ENCODE results near the gene IDS.
A peak's percentile ranks its signal among the peaks of the same experiment; 100 is the strongest.
"Not testable (repeated sequence)": the region's sequence is repeated elsewhere in the genome, so short reads cannot be mapped to it uniquely, and the experiment has no call there.

IDS gene, protein sequence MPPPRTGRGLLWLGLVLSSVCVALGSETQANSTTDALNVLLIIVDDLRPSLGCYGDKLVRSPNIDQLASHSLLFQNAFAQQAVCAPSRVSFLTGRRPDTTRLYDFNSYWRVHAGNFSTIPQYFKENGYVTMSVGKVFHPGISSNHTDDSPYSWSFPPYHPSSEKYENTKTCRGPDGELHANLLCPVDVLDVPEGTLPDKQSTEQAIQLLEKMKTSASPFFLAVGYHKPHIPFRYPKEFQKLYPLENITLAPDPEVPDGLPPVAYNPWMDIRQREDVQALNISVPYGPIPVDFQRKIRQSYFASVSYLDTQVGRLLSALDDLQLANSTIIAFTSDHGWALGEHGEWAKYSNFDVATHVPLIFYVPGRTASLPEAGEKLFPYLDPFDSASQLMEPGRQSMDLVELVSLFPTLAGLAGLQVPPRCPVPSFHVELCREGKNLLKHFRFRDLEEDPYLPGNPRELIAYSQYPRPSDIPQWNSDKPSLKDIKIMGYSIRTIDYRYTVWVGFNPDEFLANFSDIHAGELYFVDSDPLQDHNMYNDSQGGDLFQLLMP

GRCh38 chrX:149504915-149505651, at the start of gene IDS:
TSS of gene IDS (minus strand) at chrX:149505306. CDS start at chrX:149505137, 169 bp downstream.
- peak; percentile 77 for DNase-seq (ENCODE audit: low read depth)

DNA sequence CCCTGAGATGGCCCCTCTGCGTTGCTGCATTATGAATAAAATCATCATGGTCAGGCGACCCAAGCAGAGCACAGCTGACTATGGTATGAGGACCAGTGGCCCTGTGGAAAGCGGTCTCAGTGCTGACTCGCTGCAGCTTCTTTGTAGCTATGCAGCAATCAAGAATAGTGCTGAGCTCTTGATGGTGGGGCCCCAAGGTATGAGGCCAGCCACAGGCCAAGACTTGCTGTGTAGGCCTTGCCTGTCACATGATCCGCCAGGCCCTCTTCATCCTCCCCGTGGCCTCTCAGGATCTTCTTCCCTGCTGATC, 46.8 kb upstream of the IDS start:
- DNase-seq (ENCODE audit: low read depth), result not testable (repeated sequence)

- DNase-seq (ENCODE audit: low read depth), result not testable (repeated sequence)
Measured at GRCh38 chrX:149551245-149551938, 46.3 kb upstream of the IDS start.

GRCh38 chrX:149550454-149550853, 45.3 kb upstream of the IDS start:
- DNase-seq (ENCODE audit: low read depth), result not testable (repeated sequence)

DNA sequence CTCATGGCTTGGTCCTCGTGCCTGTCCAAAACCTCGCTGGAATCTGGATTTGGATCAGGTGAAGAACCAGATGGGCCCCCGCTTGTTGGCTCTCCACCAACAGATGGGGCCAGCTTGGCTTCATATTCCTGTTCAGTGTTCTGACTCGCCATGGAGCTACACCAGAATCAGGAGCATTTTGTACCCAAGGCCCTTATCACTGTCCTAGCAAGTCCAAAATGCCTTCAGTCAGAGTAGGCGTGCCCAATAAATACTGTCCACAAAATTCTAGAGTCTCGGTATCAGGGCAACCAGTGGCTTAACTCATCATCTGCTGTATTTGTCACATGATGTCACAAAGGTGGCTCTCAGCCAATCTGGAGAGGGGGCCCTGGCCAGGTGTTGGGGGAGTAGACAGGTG, 44.6 kb upstream of the IDS start, which contains the start of gene HSFX3:
HSFX3 (minus strand) TSS at position 224 of the 400 bp plus-strand sequence; CDS start at position 152, 72 bp downstream.
- DNase-seq (ENCODE audit: low read depth), result not testable (repeated sequence)

GRCh38 chrX:149547782-149548181, 42.7 kb upstream of the IDS start:
- DNase-seq (ENCODE audit: low read depth), result not testable (repeated sequence)

DNA sequence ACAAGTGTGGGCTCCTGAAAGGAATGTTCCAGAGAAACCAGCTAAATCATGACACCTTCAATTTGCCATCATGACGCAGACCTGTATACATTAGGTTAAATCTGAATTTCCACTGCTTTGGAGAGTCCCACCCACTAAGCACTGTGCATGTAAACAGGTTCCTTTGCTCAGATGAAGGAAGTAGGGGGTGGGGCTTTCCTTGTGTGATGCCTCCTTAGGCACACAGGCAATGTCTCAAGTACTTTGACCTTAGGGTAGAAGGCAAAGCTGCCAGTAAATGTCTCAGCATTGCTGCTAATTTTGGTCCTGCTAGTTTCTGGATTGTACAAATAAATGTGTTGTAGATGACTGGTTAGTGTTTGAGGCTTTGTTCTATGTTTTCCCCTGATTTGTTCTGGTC, 41.9 kb upstream of the IDS start:
- DNase-seq (ENCODE audit: low read depth), result not testable (repeated sequence)

- not testable (repeated sequence) for DNase-seq (ENCODE audit: low read depth)
Measured at GRCh38 chrX:149545545-149546543, 40.7 kb upstream of the IDS start.

GRCh38 chrX:149541521-149542047, 36.5 kb upstream of the IDS start:
- no peak for DNase-seq (ENCODE audit: low read depth)

DNA sequence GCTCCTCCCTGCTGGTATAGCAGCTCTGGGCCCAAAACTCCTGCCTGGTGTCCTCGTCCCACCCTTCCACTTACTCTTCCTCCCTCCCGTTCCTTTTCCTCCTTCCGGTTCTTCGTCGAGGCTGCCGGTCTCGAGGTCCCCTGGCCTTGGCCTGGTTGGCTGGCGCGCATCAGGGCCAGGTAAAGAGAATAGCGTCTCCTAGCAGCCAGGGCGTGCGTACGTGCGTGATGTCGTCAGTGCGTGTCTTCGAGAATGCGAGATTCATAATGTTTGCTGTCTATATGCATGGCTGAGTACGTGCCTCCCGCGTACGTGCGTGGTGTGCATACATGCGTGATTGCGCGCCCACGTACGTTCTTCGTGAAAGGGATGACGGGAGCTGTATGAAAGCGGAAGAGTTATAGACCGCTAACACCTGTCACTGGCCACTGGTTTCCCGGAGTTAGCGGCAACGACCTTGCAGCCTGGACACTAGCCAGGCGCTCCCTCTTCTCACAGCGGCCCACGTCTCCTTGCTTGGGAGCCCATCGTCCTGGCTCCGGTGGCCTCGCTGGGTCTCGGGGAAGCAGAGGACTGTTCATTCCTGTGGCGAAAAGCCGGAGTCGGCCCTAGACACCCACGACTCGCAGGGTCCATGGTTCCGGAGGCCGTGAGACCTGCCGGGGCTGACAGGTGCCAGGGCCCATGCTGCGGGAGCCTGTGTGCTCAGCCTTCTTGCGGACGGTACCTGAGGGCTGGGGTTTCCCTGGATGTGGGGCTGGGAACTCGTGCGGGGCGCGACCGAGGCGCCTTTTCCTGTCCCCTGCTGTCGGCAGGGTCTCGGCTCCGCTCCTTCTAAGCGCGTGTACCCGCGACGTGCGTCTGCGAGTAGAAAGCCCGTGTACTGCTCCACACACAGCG, 35.8 kb upstream of the IDS start, which contains the start of gene EOLA1:
EOLA1 (plus strand) TSS at position 392 of the 900 bp plus-strand sequence. CDS start 4,619 bp downstream, outside the sequence.
- DNase-seq (ENCODE audit: low read depth), result peak; percentile 75

DNA sequence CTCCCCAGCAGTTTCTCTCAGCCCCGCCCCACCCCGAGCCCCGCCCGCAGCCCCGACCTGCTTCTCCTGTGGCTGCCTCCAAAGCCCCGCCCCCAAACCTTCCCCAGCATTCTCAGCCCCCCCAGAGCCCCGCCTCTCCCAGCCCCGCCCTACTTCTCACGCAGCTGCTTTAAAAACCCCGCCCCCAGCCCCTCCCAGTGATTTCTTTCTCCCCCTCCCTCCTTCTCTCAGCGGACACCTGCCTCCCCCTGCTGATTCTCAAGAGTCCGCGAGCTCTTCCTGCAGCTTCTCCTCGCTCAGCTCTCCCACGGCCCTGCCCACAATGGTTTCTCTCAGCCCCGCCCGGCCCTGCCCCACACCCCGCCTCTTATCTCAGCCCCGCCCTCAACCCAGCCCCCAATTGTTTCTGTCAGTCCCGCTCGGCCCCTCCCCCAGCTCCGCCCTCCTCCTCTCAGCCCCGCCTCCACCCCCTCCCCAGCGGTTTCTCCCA, 35.1 kb upstream of the IDS start:
- DNase-seq (ENCODE audit: low read depth), result peak; percentile 84

- DNase-seq (ENCODE audit: low read depth), result peak; percentile 73
Measured at GRCh38 chrX:149539283-149540130, 34.4 kb upstream of the IDS start.

DNA sequence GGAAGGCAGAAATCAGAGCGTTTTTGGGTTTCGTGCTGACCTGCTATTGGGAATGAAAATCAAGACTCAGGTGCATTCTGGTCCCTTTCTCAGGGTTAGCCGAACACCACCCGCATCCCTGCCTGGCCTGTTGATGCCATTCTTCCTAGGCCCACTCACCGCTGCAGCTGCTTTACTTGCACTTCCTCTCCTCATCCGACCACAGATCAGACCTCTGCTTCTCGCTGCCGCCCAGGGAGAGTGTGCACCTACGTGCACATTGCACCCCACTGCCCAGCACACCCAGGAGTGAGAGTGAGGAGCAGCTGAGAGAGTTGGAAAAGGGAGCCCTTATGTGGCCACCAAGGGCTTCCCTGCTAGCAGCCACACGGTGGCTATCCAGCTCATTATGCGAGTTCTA, 32.4 kb upstream of the IDS start:
- not testable (repeated sequence) for DNase-seq (ENCODE audit: low read depth)

DNA sequence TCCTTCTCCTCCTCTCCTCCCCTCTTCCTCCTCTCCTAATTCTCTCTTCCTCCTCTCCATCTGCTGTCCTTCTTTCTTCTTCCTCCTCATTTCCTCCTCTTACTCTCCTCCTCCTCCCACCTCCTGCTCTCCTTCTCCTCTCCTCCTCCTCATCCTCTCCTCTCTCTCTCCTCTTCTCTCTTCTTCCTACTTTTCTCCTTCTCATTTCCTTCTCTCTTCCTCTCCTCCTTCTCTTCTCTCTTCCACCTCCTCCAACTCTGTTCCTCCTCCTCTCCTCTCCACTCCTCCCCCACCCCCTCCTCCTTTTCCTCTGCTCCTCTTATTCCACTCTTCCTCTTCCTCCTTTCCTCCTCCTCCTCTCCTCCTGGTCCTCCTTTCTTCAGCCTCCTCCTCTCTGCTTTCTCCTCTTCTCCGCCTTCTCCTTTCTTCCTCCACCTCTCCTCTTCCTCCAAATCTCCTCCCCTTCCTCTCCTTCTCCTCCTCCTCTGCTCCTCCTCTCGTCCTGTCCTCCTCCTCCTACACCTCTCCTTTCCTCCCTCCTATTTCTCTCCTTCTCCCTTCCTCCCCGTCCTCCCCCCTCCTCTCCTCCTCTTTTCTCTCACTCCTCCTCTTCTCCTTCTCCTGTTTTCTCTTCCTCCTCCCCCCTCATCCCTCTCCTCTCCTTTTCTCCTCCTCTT, 30.0 kb upstream of the IDS start:
- DNase-seq (ENCODE audit: low read depth), result not testable (repeated sequence)

- DNase-seq (ENCODE audit: low read depth), result not testable (repeated sequence)
Measured at GRCh38 chrX:149533999-149534398, 28.9 kb upstream of the IDS start.

GRCh38 chrX:149532868-149533267, 27.8 kb upstream of the IDS start:
- not testable (repeated sequence) for DNase-seq (ENCODE audit: low read depth)

DNA sequence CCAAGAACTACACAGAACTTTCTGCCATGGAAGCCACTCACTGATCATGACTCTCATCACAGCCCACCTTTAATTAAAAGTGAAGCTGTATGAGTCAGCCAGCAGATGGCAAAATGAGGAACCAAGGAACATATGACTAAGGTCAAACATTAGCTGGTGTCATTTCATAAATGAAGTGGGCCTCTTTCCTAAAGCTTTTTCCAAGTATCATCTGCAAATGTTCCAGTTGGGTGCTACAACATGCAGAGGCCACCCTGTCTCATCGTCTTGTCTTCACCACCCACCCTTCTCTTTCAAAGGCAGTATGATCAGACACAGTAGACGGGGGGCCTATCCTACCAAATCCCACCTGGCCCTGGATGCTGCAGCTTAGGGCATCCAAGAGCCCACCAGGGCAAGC, 26.5 kb upstream of the IDS start:
- DNase-seq (ENCODE audit: low read depth), result no peak

DNA sequence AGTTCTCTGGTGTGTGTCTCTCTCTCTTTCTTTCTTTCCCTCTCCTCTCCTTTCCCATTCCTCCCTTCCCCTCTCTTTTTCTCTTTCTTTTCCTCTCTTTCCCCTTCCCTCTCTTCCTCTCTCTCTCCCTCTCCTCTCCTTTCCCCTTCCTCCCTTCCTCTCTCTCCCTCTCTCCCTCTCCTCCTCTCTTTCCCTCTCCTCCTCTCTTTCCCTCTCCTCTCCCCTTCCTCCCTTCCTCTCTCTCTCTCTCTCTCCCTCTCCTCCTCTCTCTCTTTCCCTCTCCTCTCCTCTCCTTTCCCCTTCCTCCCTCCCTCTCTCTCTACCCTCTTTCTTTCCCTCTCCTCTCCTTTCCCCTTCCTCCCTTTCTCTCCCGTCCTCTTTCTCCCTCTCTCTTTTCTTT, 23.3 kb upstream of the IDS start:
- no peak for DNase-seq (ENCODE audit: low read depth)

Measured in stimulated activated CD8-positive, alpha-beta memory T cell treated with anti-CD3 and anti-CD28 coated beads, Interleukin-12 subunit alpha, Interleukin-12 subunit beta, amount 100 ng/mL, for 1 hour (primary cell).